ENCODE data around the gene TSC22D3.

- TF ChIP-seq CTCF (conservative IDR thresholded peaks at IDR 0.05 in 1 of 2, IDR thresholded peaks at IDR 0.05 in 1 of 2; ENCODE audit: extremely low read depth in 1 of 2, insufficient read depth in 1 of 2, low read depth in 1 of 2, low read length in 2 of 2) (no peak), EZH2 (IDR thresholded peaks at IDR 0.05; ENCODE audit: borderline replicate concordance, low read length) (no peak)
Measured at GRCh38 chrX:107773206-107773605, 2.4 kb downstream of the TSC22D3 start.
